ENCODE data around the gene WIZ. TPM values are rescaled to one million over a fixed set of nuclear protein-coding genes. Genes with fewer than 3 reads are reported as not detected.

The WIZ gene
- total and polyA plus RNA-seq, 3 donors from 2014 or later: 66.2 to 118 (median 109) TPM

- 78 to 82% methylated on average over 11 to 12 of the region's 12 CpGs for WGBS, 2 donors
- Histone ChIP-seq H3K4me3 (no peak overlapping the region), H3K27me3 (no peaks in the 10 kb centered on the region), H3K27ac (no peak overlapping the region), H3K4me1 (peaks cover 12% of the 10 kb centered on the region), H3K36me3 (ENCODE audit: low read depth, missing control alignments) (no peaks in the 10 kb centered on the region), H3K9me3 (no peaks in the 10 kb centered on the region)
- intact Hi-C loops (cut with DNase I; ENCODE audit: low total_unique reads): no loop called here
- no peak for TF ChIP-seq POLR2A (IDR thresholded peaks at IDR 0.05)
- TF ChIP-seq, protein P1, sequence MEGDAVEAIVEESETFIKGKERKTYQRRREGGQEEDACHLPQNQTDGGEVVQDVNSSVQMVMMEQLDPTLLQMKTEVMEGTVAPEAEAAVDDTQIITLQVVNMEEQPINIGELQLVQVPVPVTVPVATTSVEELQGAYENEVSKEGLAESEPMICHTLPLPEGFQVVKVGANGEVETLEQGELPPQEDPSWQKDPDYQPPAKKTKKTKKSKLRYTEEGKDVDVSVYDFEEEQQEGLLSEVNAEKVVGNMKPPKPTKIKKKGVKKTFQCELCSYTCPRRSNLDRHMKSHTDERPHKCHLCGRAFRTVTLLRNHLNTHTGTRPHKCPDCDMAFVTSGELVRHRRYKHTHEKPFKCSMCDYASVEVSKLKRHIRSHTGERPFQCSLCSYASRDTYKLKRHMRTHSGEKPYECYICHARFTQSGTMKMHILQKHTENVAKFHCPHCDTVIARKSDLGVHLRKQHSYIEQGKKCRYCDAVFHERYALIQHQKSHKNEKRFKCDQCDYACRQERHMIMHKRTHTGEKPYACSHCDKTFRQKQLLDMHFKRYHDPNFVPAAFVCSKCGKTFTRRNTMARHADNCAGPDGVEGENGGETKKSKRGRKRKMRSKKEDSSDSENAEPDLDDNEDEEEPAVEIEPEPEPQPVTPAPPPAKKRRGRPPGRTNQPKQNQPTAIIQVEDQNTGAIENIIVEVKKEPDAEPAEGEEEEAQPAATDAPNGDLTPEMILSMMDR (IDR thresholded peaks at IDR 0.05): no peak
- no peak for DNase-seq
Measured at GRCh38 chr19:15421136-15421695, 28.5 kb downstream of the WIZ start.

GRCh38 chr19:15419413-15420025, 30.2 kb downstream of the WIZ start:
- H3K36me3 ChIP-seq (ENCODE audit: low read depth, missing control alignments): no peaks in the 10 kb centered on the region
- peaks cover 12% of the 10 kb centered on the region for H3K4me1 ChIP-seq
- peak overlapping the region; percentile 98 for H3K4me3 ChIP-seq
- peak overlapping the region in 1 of 2 donors; percentile 5 for H3K27ac ChIP-seq
- TF ChIP-seq POLR2A (IDR thresholded peaks at IDR 0.05): no peak
- TF ChIP-seq, protein P1 (IDR thresholded peaks at IDR 0.05): no peak
- 16 to 23% methylated on average over 16 of the region's 16 CpGs for WGBS, 2 donors
- intact Hi-C loops (cut with DNase I; ENCODE audit: low total_unique reads): no loop called here
- no peaks in the 10 kb centered on the region for H3K27me3 ChIP-seq
- no peaks in the 10 kb centered on the region for H3K9me3 ChIP-seq
- DNase-seq: no peak

GRCh38 chr19:15418579-15419412, 31.0 kb downstream of the WIZ start, which contains the start of gene AKAP8L:
Gene AKAP8L, minus strand, starts transcription at chr19:15418988. Its CDS starts 65 bp downstream, at chr19:15418923.
- intact Hi-C loops (cut with DNase I; ENCODE audit: low total_unique reads): no loop called here
- WGBS, 2 donors: 0% methylated on average over 25 to 56 of the region's 61 CpGs
- DNase-seq: peak; percentile 100
- Histone ChIP-seq H3K36me3 (ENCODE audit: low read depth, missing control alignments) (no peaks in the 10 kb centered on the region), H3K27ac (peak within 1 kb of the TSS; percentile 86 to 89), H3K4me1 (peaks cover 12% of the 10 kb centered on the region), H3K9me3 (no peaks in the 10 kb centered on the region), H3K27me3 (no peaks in the 10 kb centered on the region), H3K4me3 (peak within 1 kb of the TSS; percentile 98)
- TF ChIP-seq POLR2A (IDR thresholded peaks at IDR 0.05): peak; percentile 59
- TF ChIP-seq, protein P1 (IDR thresholded peaks at IDR 0.05): peak; percentile 34 to 68 (median 55)

DNA sequence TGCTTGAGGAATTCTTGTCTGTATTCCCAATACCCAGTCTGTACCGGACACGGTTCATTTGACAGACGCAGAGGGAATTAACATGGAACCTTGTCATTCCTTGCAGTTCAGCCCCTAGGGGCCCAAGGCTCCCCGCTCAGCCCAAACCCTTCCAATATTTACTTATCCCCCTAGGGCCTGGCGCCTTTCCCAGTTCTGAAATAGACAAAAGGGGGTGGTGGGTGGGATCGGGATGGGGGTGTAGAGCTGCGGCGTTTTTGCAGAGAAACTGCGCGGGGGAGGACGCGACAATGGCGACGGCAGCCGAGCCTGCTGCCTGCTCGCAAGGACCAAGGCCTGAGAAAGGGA, 31.6 kb downstream of the WIZ start:
- peak overlapping the region; percentile 86 to 89 for H3K27ac ChIP-seq
- no peaks in the 10 kb centered on the region for H3K27me3 ChIP-seq
- intact Hi-C loops (cut with DNase I; ENCODE audit: low total_unique reads): no loop called here
- peak; percentile 29 for DNase-seq
- H3K4me3 ChIP-seq: peak overlapping the region; percentile 98
- no peaks in the 10 kb centered on the region for H3K36me3 ChIP-seq (ENCODE audit: low read depth, missing control alignments)
- H3K4me1 ChIP-seq: peaks cover 18% of the 10 kb centered on the region
- 1 to 2% methylated on average over 14 to 16 of the region's 16 CpGs for WGBS, 2 donors
- TF ChIP-seq, protein P1 (IDR thresholded peaks at IDR 0.05): no peak
- no peak for TF ChIP-seq POLR2A (IDR thresholded peaks at IDR 0.05)
- no peaks in the 10 kb centered on the region for H3K9me3 ChIP-seq
